MM.1S (cell line): ENCODE results near the gene TRIB2.

Source experiments
- CTCF ChIP-seq: fragments of 300-600 bp; sonication (generic); IDR thresholded peaks from 2 replicates; pipeline ENCODE4 v1.5.1; 2016; ENCODE audit warnings: antibody characterized with exemption, low read length, mixed read lengths
- EZH2 ChIP-seq: fragments of 300-600 bp; sonication (generic); optimal IDR thresholded peaks from 2 replicates; pipeline ENCODE3; 2017; ENCODE audit warnings: low read depth, mild to moderate bottlenecking, antibody characterized with exemption, low read length, mixed read lengths
- EZH2phosphoT487 ChIP-seq: fragments of 300-600 bp; sonication (generic); IDR thresholded peaks from 2 replicates; pipeline ENCODE4 v1.6.1; 2018; ENCODE audit warnings: antibody characterized with exemption, low read length

- no peak for TF ChIP-seq CTCF
- no peak for TF ChIP-seq EZH2phosphoT487
- no peak for TF ChIP-seq EZH2
These were observed 41.4 kb upstream of the TRIB2 start for GRCh38 chr2:12675352-12675795.
